Mucosa of gallbladder (tissue), 1 donor: Measurements from ENCODE around the gene CYBB. TPM values are rescaled to one million over a fixed set of nuclear protein-coding genes. Genes with fewer than 3 reads are reported as not detected.

ENCODE experiments used
- DNase-seq: peaks from one replicate; pipeline ENCODE4 v3.0.0-alpha.2; 2020; ENCODE audit warnings: low spot score
- total RNA-seq: library from RNA; stranded (reverse); gene quantifications from one replicate; pipeline ENCODE4 v1.2.1, GENCODE V29; 2021
- donor health status: DM: no; HTN: no; CAD: no.

CYBB gene
- total RNA-seq, 1 donor from 2014 or later, result 41.8 TPM

- no peak for DNase-seq
These were observed 64.8 kb downstream of the CYBB start for GRCh38 chrX:37844622-37845021.

GRCh38 chrX:37846141-37846540 is 66.3 kb downstream of the CYBB start:
- no peak for DNase-seq

- DNase-seq, result no peak
These were observed 66.7 kb downstream of the CYBB start for GRCh38 chrX:37846558-37846933.

- DNase-seq, result peak; percentile 80
These were observed 67.3 kb downstream of the CYBB start, which contains the start of gene DYNLT3 for GRCh38 chrX:37846934-37847732. Gene DYNLT3 (minus strand): TSS chrX:37847571. CDS start chrX:37847510, 61 bp downstream.

- DNase-seq, result no peak
These were observed 67.9 kb downstream of the CYBB start for GRCh38 chrX:37847733-37848197.

GRCh38 chrX:37854148-37854547 is 74.3 kb downstream of the CYBB start:
- no peak for DNase-seq

- no peak for DNase-seq
These were observed 74.9 kb downstream of the CYBB start for GRCh38 chrX:37854748-37855147.

GRCh38 chrX:37860721-37861120 is 80.9 kb downstream of the CYBB start:
- no peak for DNase-seq

GRCh38 chrX:37862851-37863250 is 83.0 kb downstream of the CYBB start:
- DNase-seq, result no peak

Other genes starting within 250 kb of the CYBB start
- gene LANCL3, start 208.4 kb upstream of the CYBB start, total RNA-seq, result 1.8 TPM
- 2.8 TPM for gene XK, start 94.3 kb upstream of the CYBB start, total RNA-seq
- gene DYNLT3, start 67.5 kb downstream of the CYBB start, total RNA-seq, result 65.8 TPM
- 3.1 TPM for gene SYTL5, start 226.5 kb downstream of the CYBB start, total RNA-seq